ENCODE results near the gene CLEC11A.

The CLEC11A gene

DNA sequence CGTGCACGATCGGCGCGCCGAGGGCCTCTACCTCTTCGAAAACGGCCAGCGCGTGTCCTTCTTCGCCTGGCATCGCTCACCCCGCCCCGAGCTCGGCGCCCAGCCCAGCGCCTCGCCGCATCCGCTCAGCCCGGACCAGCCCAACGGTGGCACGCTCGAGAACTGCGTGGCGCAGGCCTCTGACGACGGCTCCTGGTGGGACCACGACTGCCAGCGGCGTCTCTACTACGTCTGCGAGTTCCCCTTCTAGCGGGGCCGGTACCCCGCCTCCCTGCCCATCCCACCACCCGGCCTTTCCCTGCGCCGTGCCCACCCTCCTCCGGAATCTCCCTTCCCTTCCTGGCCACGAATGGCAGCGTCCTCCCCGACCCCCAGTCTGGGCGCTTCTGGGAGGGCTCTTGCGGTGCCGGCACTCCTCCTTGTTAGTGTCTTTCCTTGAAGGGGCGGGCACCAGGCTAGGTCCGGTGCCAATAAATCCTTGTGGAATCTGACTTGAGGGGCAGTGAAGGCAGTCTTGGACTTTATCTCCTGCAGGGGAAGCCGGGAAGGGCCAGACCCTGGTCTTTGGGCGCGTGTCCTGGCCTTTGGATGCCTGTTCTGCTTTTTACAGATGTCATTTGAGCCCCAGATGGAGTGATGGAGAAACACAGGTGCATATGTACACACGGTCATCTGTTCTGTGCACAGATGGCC, 2.2 kb downstream of the CLEC11A start:
- Histone ChIP-seq H3K27ac (ENCODE audit: low read length) (no peak overlapping the region), H4K20me1 (ENCODE audit: insufficient read depth, low read length) (no peaks in the 10 kb centered on the region), H3K4me1 (ENCODE audit: low read length) (no peaks in the 10 kb centered on the region), H3K9me3 (ENCODE audit: insufficient read depth, low read length) (no peaks in the 10 kb centered on the region), H3K4me3 (ENCODE audit: low read length) (no peak overlapping the region), H3K9ac (ENCODE audit: low read length) (no peak overlapping the region), H2AFZ (ENCODE audit: low read depth, low read length) (no peak overlapping the region), H3K27me3 (ENCODE audit: low read depth, low read length) (no peaks in the 10 kb centered on the region; the same call in 1 of the 2 replicates), H3K79me2 (ENCODE audit: low read length) (no peaks in the 10 kb centered on the region), H3K4me2 (ENCODE audit: low read length) (no peak overlapping the region), H3K36me3 (replicated peaks; ENCODE audit: low read depth, low read length) (no peaks in the 10 kb centered on the region)
- no peak for TF ChIP-seq EZH2phosphoT487 (IDR thresholded peaks at IDR 0.05; ENCODE audit: low read depth)
- TF ChIP-seq, protein P1, sequence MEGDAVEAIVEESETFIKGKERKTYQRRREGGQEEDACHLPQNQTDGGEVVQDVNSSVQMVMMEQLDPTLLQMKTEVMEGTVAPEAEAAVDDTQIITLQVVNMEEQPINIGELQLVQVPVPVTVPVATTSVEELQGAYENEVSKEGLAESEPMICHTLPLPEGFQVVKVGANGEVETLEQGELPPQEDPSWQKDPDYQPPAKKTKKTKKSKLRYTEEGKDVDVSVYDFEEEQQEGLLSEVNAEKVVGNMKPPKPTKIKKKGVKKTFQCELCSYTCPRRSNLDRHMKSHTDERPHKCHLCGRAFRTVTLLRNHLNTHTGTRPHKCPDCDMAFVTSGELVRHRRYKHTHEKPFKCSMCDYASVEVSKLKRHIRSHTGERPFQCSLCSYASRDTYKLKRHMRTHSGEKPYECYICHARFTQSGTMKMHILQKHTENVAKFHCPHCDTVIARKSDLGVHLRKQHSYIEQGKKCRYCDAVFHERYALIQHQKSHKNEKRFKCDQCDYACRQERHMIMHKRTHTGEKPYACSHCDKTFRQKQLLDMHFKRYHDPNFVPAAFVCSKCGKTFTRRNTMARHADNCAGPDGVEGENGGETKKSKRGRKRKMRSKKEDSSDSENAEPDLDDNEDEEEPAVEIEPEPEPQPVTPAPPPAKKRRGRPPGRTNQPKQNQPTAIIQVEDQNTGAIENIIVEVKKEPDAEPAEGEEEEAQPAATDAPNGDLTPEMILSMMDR (IDR thresholded peaks at IDR 0.05; ENCODE audit: low read depth, low read length) = no peak

DNA sequence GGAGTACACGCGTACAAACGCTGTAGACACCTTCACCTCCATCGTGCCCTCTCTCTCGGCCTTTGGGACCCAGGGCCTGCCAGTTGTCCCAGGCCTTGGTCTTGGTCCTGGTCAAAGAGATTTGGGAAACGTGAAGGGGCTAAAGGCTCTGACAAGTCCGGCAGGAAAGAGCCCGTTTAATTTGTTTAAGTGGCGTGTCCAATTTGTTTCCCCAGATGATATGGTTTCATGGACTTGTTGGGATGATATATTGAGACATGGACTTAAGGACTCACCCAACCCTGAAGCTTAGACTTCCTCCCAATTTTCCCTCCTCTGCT, 2.7 kb downstream of the CLEC11A start:
- no peaks in the 10 kb centered on the region for H3K79me2 ChIP-seq (ENCODE audit: low read length)
- no peaks in the 10 kb centered on the region for H3K4me1 ChIP-seq (ENCODE audit: low read length)
- no peaks in the 10 kb centered on the region for H4K20me1 ChIP-seq (ENCODE audit: insufficient read depth, low read length)
- H3K9me3 ChIP-seq (ENCODE audit: insufficient read depth, low read length) = no peaks in the 10 kb centered on the region
- no peak overlapping the region for H2AFZ ChIP-seq (ENCODE audit: low read depth, low read length)
- H3K4me2 ChIP-seq (ENCODE audit: low read length) = no peak overlapping the region
- TF ChIP-seq EZH2phosphoT487 (IDR thresholded peaks at IDR 0.05; ENCODE audit: low read depth) = no peak
- TF ChIP-seq, protein P1 (IDR thresholded peaks at IDR 0.05; ENCODE audit: low read depth, low read length) = no peak
- no peak overlapping the region for H3K4me3 ChIP-seq (ENCODE audit: low read length)
- H3K27me3 ChIP-seq (ENCODE audit: low read depth, low read length) = no peaks in the 10 kb centered on the region; the same call in 1 of the 2 replicates
- H3K9ac ChIP-seq (ENCODE audit: low read length) = no peak overlapping the region
- H3K27ac ChIP-seq (ENCODE audit: low read length) = no peak overlapping the region
- H3K36me3 ChIP-seq (replicated peaks; ENCODE audit: low read depth, low read length) = no peaks in the 10 kb centered on the region

DNA sequence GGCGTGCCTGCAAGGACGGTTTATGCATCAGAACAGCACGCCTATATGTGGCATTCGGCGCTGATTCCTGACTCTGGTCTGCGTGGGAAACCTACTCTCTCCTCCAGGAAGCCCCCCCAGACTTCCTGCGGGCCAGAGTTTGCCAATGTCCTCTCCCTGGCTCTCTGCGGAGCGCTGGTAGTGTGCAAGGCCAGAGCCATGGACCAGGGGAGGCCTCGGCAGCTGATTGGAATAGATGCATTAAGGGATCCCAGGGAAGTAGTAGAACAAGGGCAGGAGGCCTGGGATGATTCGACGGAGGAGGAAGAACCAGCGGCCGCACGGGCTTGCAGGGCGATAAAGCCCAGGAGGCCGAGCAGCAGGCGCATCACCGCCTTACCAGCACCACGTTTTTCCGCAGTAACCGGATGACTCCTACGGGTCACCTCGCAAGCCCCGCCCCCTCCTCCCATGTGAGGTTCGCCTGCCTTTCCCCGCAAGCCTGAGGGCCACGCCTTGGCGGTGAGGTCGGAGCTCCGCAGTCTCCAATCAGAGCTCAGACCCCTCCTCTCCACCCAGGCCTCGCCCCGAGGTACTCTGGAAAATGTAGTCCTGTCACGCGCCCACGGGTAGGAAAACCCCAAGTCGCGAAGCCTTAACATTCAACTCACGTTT, 5.0 kb downstream of the CLEC11A start:
- Histone ChIP-seq H3K27me3 (ENCODE audit: low read depth, low read length) (peaks cover 13% of the 10 kb centered on the region), H2AFZ (ENCODE audit: low read depth, low read length) (no peak overlapping the region), H3K9ac (ENCODE audit: low read length) (no peak overlapping the region)

DNA sequence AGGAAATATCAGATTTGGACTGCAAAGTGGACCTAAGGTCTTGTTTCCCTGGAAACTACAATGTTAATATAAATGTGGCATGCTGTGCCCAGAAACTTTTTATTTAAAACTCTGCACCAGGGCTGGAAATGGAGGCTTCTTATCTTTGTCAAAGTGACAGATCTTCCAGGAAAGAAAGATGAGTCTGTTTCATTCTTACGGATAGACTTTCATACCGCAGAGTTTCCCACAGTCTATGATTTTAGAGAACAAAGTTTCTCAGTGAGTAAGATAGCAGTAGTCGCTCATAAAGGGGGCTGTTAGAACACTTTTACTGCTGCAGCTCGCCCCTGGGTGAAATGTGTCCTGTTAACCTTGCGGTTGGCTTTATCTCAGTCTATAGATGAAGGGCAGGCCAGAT, 6.7 kb downstream of the CLEC11A start:
- no peaks in the 10 kb centered on the region for H3K36me3 ChIP-seq (replicated peaks; ENCODE audit: low read depth, low read length)
- no peak overlapping the region for H3K4me3 ChIP-seq (ENCODE audit: low read length)
- H2AFZ ChIP-seq (ENCODE audit: low read depth, low read length) = no peak overlapping the region
- H3K4me2 ChIP-seq (ENCODE audit: low read length) = no peak overlapping the region
- no peak overlapping the region for H3K27ac ChIP-seq (ENCODE audit: low read length)
- TF ChIP-seq EZH2phosphoT487 (IDR thresholded peaks at IDR 0.05; ENCODE audit: low read depth) = no peak
- TF ChIP-seq, protein P1 (IDR thresholded peaks at IDR 0.05; ENCODE audit: low read depth, low read length) = no peak
- H3K27me3 ChIP-seq (ENCODE audit: low read depth, low read length) = peaks cover 25% of the 10 kb centered on the region
- H3K9ac ChIP-seq (ENCODE audit: low read length) = no peak overlapping the region
- no peaks in the 10 kb centered on the region for H3K9me3 ChIP-seq (ENCODE audit: insufficient read depth, low read length)
- H4K20me1 ChIP-seq (ENCODE audit: insufficient read depth, low read length) = no peaks in the 10 kb centered on the region
- H3K4me1 ChIP-seq (ENCODE audit: low read length) = no peaks in the 10 kb centered on the region
- H3K79me2 ChIP-seq (ENCODE audit: low read length) = no peaks in the 10 kb centered on the region

More for the DNA sequence above, 5.0 kb downstream of the CLEC11A start:
- H4K20me1 ChIP-seq (ENCODE audit: insufficient read depth, low read length) = no peaks in the 10 kb centered on the region
- TF ChIP-seq, protein P1 (IDR thresholded peaks at IDR 0.05; ENCODE audit: low read depth, low read length) = no peak
- TF ChIP-seq EZH2phosphoT487 (IDR thresholded peaks at IDR 0.05; ENCODE audit: low read depth) = no peak
- H3K9me3 ChIP-seq (ENCODE audit: insufficient read depth, low read length) = no peaks in the 10 kb centered on the region
- no peak overlapping the region for H3K27ac ChIP-seq (ENCODE audit: low read length)
- H3K4me1 ChIP-seq (ENCODE audit: low read length) = no peaks in the 10 kb centered on the region
- H3K36me3 ChIP-seq (replicated peaks; ENCODE audit: low read depth, low read length) = no peaks in the 10 kb centered on the region
- no peak overlapping the region for H3K4me2 ChIP-seq (ENCODE audit: low read length)
- H3K4me3 ChIP-seq (ENCODE audit: low read length) = no peak overlapping the region
- H3K79me2 ChIP-seq (ENCODE audit: low read length) = no peaks in the 10 kb centered on the region

All from OCI-LY3 (cell line).